Endothelial cell (in vitro differentiated cells): ENCODE results near the gene CES1. TPM values are rescaled to one million over a fixed set of nuclear protein-coding genes. Genes with fewer than 3 reads are reported as not detected.

Source experiments
- DNase-seq: peaks from one replicate; pipeline ENCODE4 v3.0.0; 2021; ENCODE audit warnings: low spot score
- H3K27ac Mint-ChIP-seq: one replicate; pipeline ENCODE4 v1.8.0; 2021; ENCODE audit warnings: mixed read lengths, inconsistent platforms; ENCODE audit not compliant: unreplicated experiment
- H3K27me3 Mint-ChIP-seq: one replicate; pipeline ENCODE4 v1.8.0; 2021; ENCODE audit warnings: mild to moderate bottlenecking, moderate library complexity, mixed read lengths, inconsistent platforms; ENCODE audit not compliant: unreplicated experiment
- H3K36me3 Mint-ChIP-seq: one replicate; pipeline ENCODE4 v1.8.0; 2021; ENCODE audit warnings: mild to moderate bottlenecking, low read depth, mixed read lengths, inconsistent platforms; ENCODE audit not compliant: unreplicated experiment
- H3K4me1 Mint-ChIP-seq: one replicate; pipeline ENCODE4 v1.8.0; 2021; ENCODE audit warnings: mild to moderate bottlenecking, mixed read lengths, inconsistent platforms; ENCODE audit not compliant: unreplicated experiment
- H3K4me3 Mint-ChIP-seq: one replicate; pipeline ENCODE4 v1.8.0; 2021; ENCODE audit warnings: mild to moderate bottlenecking, mixed read lengths, inconsistent platforms; ENCODE audit not compliant: unreplicated experiment
- H3K9me3 Mint-ChIP-seq: one replicate; pipeline ENCODE4 v1.8.0; 2021; ENCODE audit warnings: mixed read lengths, inconsistent platforms; ENCODE audit not compliant: unreplicated experiment
- long read RNA-seq: library from polyadenylated mRNA; unstranded; transcript quantifications from one replicate; pipeline ENCODE4 v2.0.0, GENCODE V29; 2020; ENCODE audit not compliant: unreplicated experiment
- total RNA-seq: library from RNA; stranded (reverse); fragmentation: NEBNext Ultra II Directional; extraction: Animal tissue kit (Norgen Biotek cat#: 25700); gene quantifications from one replicate; pipeline ENCODE4 v1.2.1, GENCODE V29; 2021; ENCODE audit not compliant: unreplicated experiment
- TF ChIP-seq, protein P1 (sequence below): fragments of 200-600 bp; sonication (generic); IDR thresholded peaks from one replicate; pipeline ENCODE4 v1.5.0; 2021; ENCODE audit warnings: antibody characterized with exemption; ENCODE audit not compliant: unreplicated experiment

Gene CES1
- not detected for total RNA-seq
- long read RNA-seq: 0 reads

DNA sequence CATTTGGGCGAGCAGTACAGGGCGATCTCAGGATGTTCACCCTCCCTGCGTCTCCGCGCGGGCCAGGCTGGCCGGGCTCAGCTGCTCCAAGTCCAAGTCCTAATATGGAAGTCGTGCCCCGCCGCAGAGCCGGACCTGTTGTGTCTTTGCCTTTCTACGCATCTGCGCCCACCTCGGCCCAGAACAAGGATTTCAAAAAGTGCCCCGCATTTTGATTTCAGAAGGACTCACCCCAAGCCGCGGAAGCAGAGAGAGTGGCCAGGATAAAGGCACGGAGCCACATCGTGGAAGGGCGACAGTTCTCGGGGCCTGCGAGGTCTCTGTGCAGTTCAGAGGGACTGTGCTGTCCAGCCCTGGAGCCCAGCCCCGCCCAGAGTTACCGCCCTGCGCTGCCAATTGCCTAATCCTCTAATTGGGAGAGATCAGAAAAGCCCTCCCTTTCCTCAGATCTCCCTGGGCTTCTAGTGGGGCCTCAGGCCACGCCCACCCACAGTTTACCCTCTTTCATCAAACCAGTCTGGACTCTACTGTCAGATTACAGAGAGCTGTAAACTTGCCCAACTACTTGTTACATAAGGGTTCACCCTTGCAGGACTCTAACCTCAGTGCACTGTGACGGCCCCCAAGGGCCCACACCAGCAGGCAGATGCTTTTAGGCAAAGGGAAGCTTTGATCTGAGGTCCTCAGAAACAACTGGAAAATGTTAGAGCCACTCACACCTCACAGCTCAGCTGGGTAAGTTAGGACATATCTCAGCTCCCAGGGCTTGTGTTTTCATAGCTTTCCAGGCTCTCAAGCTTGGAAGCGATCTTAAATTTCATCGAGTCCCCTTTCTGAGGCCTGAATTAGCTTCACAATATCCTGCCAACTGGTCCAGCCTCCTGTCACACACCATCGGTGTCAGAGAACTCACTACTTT, at the start of gene CES1:
CES1 (minus strand) TSS at position 324 of the 919 bp plus-strand sequence; CDS start at position 283, 41 bp downstream.
- no peak within 1 kb of the TSS for H3K4me3 Mint-ChIP-seq
- TF ChIP-seq, protein P1, sequence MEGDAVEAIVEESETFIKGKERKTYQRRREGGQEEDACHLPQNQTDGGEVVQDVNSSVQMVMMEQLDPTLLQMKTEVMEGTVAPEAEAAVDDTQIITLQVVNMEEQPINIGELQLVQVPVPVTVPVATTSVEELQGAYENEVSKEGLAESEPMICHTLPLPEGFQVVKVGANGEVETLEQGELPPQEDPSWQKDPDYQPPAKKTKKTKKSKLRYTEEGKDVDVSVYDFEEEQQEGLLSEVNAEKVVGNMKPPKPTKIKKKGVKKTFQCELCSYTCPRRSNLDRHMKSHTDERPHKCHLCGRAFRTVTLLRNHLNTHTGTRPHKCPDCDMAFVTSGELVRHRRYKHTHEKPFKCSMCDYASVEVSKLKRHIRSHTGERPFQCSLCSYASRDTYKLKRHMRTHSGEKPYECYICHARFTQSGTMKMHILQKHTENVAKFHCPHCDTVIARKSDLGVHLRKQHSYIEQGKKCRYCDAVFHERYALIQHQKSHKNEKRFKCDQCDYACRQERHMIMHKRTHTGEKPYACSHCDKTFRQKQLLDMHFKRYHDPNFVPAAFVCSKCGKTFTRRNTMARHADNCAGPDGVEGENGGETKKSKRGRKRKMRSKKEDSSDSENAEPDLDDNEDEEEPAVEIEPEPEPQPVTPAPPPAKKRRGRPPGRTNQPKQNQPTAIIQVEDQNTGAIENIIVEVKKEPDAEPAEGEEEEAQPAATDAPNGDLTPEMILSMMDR: no peak
- no peaks in the 10 kb centered on the region for H3K36me3 Mint-ChIP-seq
- H3K27ac Mint-ChIP-seq: no peak within 1 kb of the TSS
- peak; percentile 18 for DNase-seq
- H3K4me1 Mint-ChIP-seq: no peaks in the 10 kb centered on the region
- H3K27me3 Mint-ChIP-seq: peaks cover 7% of the 10 kb centered on the region
- H3K9me3 Mint-ChIP-seq: no peaks in the 10 kb centered on the region

DNA sequence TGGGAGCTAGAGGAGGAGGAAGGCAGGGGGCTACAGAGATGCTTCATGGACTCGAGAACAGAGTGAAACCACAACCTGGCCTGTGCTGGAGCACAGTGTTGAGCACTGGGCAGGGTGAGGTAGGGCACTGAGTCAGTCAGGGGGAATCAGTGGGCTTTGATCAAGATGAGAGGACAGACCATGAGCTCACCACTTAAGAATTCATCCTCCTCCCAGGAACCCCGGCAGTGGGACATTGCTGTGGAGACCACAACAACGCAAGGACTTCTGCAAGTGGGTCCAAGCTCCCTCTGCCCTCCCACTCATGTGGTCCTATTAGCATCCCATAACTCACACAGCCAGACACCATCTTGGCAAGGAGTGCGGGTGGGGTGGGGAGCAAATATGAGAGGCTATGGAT, 44.0 kb upstream of the CES1 start:
- H3K27ac Mint-ChIP-seq: no peak overlapping the region
- no peaks in the 10 kb centered on the region for H3K9me3 Mint-ChIP-seq
- TF ChIP-seq, protein P1: no peak
- no peak overlapping the region for H3K4me3 Mint-ChIP-seq
- no peaks in the 10 kb centered on the region for H3K36me3 Mint-ChIP-seq
- H3K4me1 Mint-ChIP-seq: no peaks in the 10 kb centered on the region
- peaks cover 4% of the 10 kb centered on the region for H3K27me3 Mint-ChIP-seq
- no peak for DNase-seq

DNA sequence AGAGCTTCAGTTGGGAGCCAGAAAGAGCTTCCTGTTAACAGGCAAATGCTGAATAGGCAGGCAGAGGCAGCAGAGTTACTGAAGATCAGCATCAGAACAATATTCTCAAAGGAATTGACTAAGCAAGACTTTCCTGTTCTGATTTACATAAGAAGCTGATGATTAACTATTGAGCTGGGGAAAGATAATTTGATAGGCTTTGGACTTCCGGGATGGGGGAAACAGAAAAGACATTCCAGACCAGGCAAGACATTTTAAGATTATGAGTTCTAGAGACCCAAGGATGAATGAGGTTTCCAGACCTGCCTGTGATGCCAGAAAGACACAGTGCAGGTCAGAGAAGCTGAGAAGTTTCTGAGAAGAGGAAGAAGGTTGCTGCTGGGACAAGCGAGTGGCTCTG, 42.4 kb upstream of the CES1 start, which contains the start of gene CES5A:
CES5A (minus strand) TSS at position 101 of the 400 bp plus-strand sequence. CDS start 152 bp downstream, outside the sequence.
- Mint-ChIP-seq H3K4me1 (no peaks in the 10 kb centered on the region), H3K27ac (no peak within 1 kb of the TSS), H3K27me3 (peaks cover 4% of the 10 kb centered on the region), H3K36me3 (no peaks in the 10 kb centered on the region), H3K4me3 (no peak within 1 kb of the TSS), H3K9me3 (no peaks in the 10 kb centered on the region)
- no peak for DNase-seq
- TF ChIP-seq, protein P1: no peak

DNA sequence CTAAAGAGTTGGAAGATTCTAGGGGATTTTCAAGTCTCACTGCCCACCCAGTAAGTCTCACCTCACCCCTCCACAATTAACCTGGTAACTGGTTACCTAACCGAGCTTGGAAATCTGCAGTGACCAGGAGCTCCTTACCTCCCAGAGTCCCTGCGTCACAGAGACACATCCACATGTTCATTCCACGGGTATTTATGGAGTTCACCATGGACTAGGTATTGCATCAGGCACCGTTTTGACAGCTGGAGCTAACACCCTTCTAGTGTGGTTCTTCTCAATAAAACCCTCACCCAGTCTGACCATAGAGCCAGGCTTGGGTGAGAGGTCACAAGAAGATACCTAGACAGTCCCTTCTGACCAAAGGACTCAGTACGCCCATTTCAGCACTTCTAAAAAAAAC, 40.2 kb upstream of the CES1 start:
- H3K4me1 Mint-ChIP-seq: no peaks in the 10 kb centered on the region
- no peaks in the 10 kb centered on the region for H3K36me3 Mint-ChIP-seq
- H3K27ac Mint-ChIP-seq: no peak overlapping the region
- TF ChIP-seq, protein P1: no peak
- H3K9me3 Mint-ChIP-seq: no peaks in the 10 kb centered on the region
- no peak overlapping the region for H3K4me3 Mint-ChIP-seq
- no peak for DNase-seq
- peaks cover 3% of the 10 kb centered on the region for H3K27me3 Mint-ChIP-seq

DNA sequence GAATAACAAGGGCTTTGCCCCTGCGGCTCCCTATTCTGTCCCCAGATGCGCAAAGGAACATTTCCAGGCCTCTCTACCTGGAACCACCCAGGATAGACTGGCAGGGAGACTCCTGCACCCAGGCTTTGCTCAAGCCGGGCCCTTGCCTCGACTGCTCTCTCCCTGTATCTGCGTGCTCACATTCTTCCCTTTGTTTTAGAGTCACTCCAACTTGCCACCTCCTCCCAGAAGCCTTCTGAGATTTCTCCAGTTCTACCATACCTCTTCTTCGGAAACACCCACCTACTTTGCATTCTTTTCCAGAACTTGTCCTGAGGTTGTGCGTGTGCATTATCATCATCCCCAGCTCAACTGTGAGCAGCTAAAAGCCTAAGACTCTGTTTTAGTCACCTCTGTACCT, 39.2 kb upstream of the CES1 start:
- H3K36me3 Mint-ChIP-seq: no peaks in the 10 kb centered on the region
- no peak overlapping the region for H3K27ac Mint-ChIP-seq
- TF ChIP-seq, protein P1: no peak
- no peak for DNase-seq
- no peak overlapping the region for H3K4me3 Mint-ChIP-seq
- H3K4me1 Mint-ChIP-seq: no peaks in the 10 kb centered on the region
- H3K27me3 Mint-ChIP-seq: peaks cover 3% of the 10 kb centered on the region
- H3K9me3 Mint-ChIP-seq: no peaks in the 10 kb centered on the region
